Endothelial cell of umbilical vein (primary cell): ENCODE data around the gene ANKH. TPM values are rescaled to one million over a fixed set of nuclear protein-coding genes. Genes with fewer than 3 reads are reported as not detected.

ENCODE experiments used
- BruUV-seq: library from RNA; stranded (reverse); fragments of 400-500 nt; replicated peaks from 2 replicates; lab custom pipeline; 2021; lab: Mats Ljungman, UMichigan
- CTCF ChIA-PET: fragments of 300-600, 350-600 bp; sonication (Branson Sonifier 250); formaldehyde crosslinking; loops from one replicate; lab custom pipeline; 2021; ENCODE audit warnings: antibody characterized with exemption, inconsistent platforms; lab: Charles Lee
- POLR2A ChIA-PET: fragments of 300-600, 350-600 bp; sonication (Branson Sonifier 250); formaldehyde crosslinking; loops from one replicate; lab custom pipeline; 2021; ENCODE audit warnings: antibody characterized with exemption, inconsistent platforms; lab: Charles Lee
- DNase-seq: peaks from one replicate; pipeline ENCODE4 v3.0.0-alpha.2; 2011; ENCODE audit warnings: low read depth, low spot score
- FAIRE-seq: peaks from 2 replicates; lab custom pipeline; 2011; peaks lifted over from hg19 to GRCh38; lab: Jason Lieb, UNC
- H2AFZ ChIP-seq: 2 replicates; pipeline ENCODE4 v1.6.0; 2012; ENCODE audit warnings: low read depth, low read length, control low read depth, inconsistent platforms
- H3K27ac ChIP-seq: 2 replicates; pipeline ENCODE4 v1.5.1; 2011; ENCODE audit warnings: low read depth, mild to moderate bottlenecking, control low read depth, low read length, moderate library complexity; ENCODE audit not compliant: insufficient read depth
- H3K27me3 ChIP-seq, 2 experiments: 2 replicates each; pipeline versions ENCODE4 v1.6.0 to v1.6.1; 2011; ENCODE audit warnings: low read length in 2 of 2, mixed read lengths in 1 of 2; ENCODE audit not compliant: control insufficient read depth in 2 of 2, insufficient read depth in 2 of 2
- H3K36me3 ChIP-seq, 2 experiments: 2 replicates in 1 of 2; 3 replicates in 1 of 2; pipeline ENCODE4 v1.5.1; 2011; ENCODE audit warnings: low read length in 2 of 2, mild to moderate bottlenecking in 1 of 2, moderate library complexity in 1 of 2; ENCODE audit not compliant: control insufficient read depth in 2 of 2, insufficient read depth in 2 of 2; ENCODE audit errors: extremely low read depth in 1 of 2
- H3K4me1 ChIP-seq: 3 replicates; pipeline ENCODE4 v1.5.1; 2011; ENCODE audit warnings: mild to moderate bottlenecking, low read length; ENCODE audit not compliant: control insufficient read depth, insufficient read depth; ENCODE audit errors: extremely low read depth
- H3K4me2 ChIP-seq: 2 replicates; pipeline ENCODE4 v1.6.1; 2011; ENCODE audit warnings: low read length, control low read depth, mixed read lengths; ENCODE audit not compliant: insufficient read depth
- H3K4me3 ChIP-seq, 3 experiments: fragments of 200-600 bp in 1 of 3; sonication (generic), shearing (Covaris generic) in 1 of 3; replicated peaks in 1 of 3; 2 replicates each; pipeline ENCODE4 v1.5.1; 2011 to 2016; ENCODE audit warnings: control low read depth in 3 of 3, low read length in 3 of 3, mild to moderate bottlenecking in 2 of 3, inconsistent platforms in 1 of 3, low read depth in 1 of 3, moderate library complexity in 1 of 3; ENCODE audit not compliant: insufficient read depth in 1 of 3
- H3K79me2 ChIP-seq: 2 replicates; pipeline ENCODE4 v1.6.0; 2012; ENCODE audit warnings: low read length, inconsistent platforms; ENCODE audit not compliant: control insufficient read depth, insufficient read depth
- H3K9ac ChIP-seq: replicated peaks from 2 replicates; pipeline ENCODE3; 2011; ENCODE audit warnings: low read length, control low read depth; ENCODE audit not compliant: insufficient read depth; ENCODE audit errors: extremely low read depth
- H3K9me1 ChIP-seq: replicated peaks from 3 replicates; pipeline ENCODE4 v1.6.0; 2011; ENCODE audit warnings: mild to moderate bottlenecking, low read length; ENCODE audit not compliant: control insufficient read depth, insufficient read depth; ENCODE audit errors: extremely low read depth
- H3K9me3 ChIP-seq: replicated peaks from 2 replicates; pipeline ENCODE4 v1.5.1; 2012; ENCODE audit warnings: low read length, inconsistent platforms; ENCODE audit not compliant: control insufficient read depth, insufficient read depth
- H4K20me1 ChIP-seq: replicated peaks from 2 replicates; pipeline ENCODE3; 2011; ENCODE audit warnings: mild to moderate bottlenecking, low read length; ENCODE audit not compliant: control insufficient read depth, insufficient read depth; ENCODE audit errors: extremely low read depth
- EZH2 ChIP-seq: IDR thresholded peaks from 2 replicates; pipeline ENCODE4 v1.6.1; 2012; ENCODE audit warnings: borderline replicate concordance, low read depth, mild to moderate bottlenecking, moderate library complexity, low read length, inconsistent platforms; ENCODE audit not compliant: severe bottlenecking
- FOS ChIP-seq: IDR thresholded peaks from 2 replicates; pipeline ENCODE4 v1.6.1; 2011; ENCODE audit warnings: mild to moderate bottlenecking, low read length, moderate library complexity, borderline replicate concordance; ENCODE audit not compliant: insufficient read depth
- GATA2 ChIP-seq: IDR thresholded peaks from 2 replicates; pipeline ENCODE4 v1.7.0; 2011; ENCODE audit warnings: low read depth, mild to moderate bottlenecking, moderate library complexity, mixed read lengths, low read length; ENCODE audit not compliant: insufficient read length, insufficient read depth
- JUN ChIP-seq: IDR thresholded peaks from 2 replicates; pipeline ENCODE4 v1.6.1; 2011; ENCODE audit warnings: borderline replicate concordance, low read depth; ENCODE audit not compliant: insufficient read length, insufficient read depth
- MYC ChIP-seq: IDR thresholded peaks from one replicate; pipeline ENCODE4 v1.6.1; 2011; ENCODE audit warnings: mild to moderate bottlenecking, low read depth, low read length
- POLR2A ChIP-seq: IDR thresholded peaks from 2 replicates; pipeline ENCODE4 v1.6.1; 2012; ENCODE audit warnings: low read depth, mild to moderate bottlenecking, control low read depth, low read length
- POLR2AphosphoS5 ChIP-seq: IDR thresholded peaks from 2 replicates; pipeline ENCODE4 v1.6.1; 2012; ENCODE audit warnings: low read depth, mild to moderate bottlenecking, control low read depth, low read length, moderate library complexity; ENCODE audit not compliant: insufficient read depth
- dilution Hi-C: fragments of 300-500 bp; cut with MboI; formaldehyde crosslinking; loops from one replicate; pipeline ENCODE4 v1.15.0; 2019; ENCODE audit warnings: low sequenced_read_pairs; ENCODE audit not compliant: extremely low pct_ligation_motif_present
- intact Hi-C: fragments of 100-400 bp; cut with micrococcal nuclease; formaldehyde crosslinking; loops from one replicate; pipeline ENCODE4 v1.10.0; 2022
- polyA plus RNA-seq, 4 experiments: library from polyadenylated mRNA; depleted of rRNA in 3 of 4; stranded (reverse) in 3 of 4; unstranded in 1 of 4; fragments of >200 nt; gene quantifications; 2 replicates each; pipeline versions ENCODE4 v1.2.1 to v1.2.3, GENCODE V29; 2011 to 2012; ENCODE audit warnings: missing spikeins in 1 of 4
- total RNA-seq: library from RNA; stranded (reverse); gene quantifications from 2 replicates; pipeline ENCODE4 v1.2.3, GENCODE V29; 2021
- TF ChIP-seq, protein P1 (sequence below), 2 donors: IDR thresholded peaks; 1 replicate in 1 of 2; 2 replicates in 1 of 2; pipeline ENCODE4 v1.5.1; 2011; ENCODE audit warnings: low read length in 2 of 2, mild to moderate bottlenecking in 2 of 2, moderate library complexity in 2 of 2, control low read depth in 1 of 2, inconsistent platforms in 1 of 2, low read depth in 1 of 2; ENCODE audit not compliant: insufficient read depth in 1 of 2; ENCODE audit errors: extremely low read depth in 1 of 2
- TF ChIP-seq, protein P2 (sequence below): IDR thresholded peaks from 2 replicates; pipeline ENCODE4 v1.6.1; 2011; ENCODE audit not compliant: insufficient read depth, insufficient read length

The ANKH gene
- total and polyA plus RNA-seq, 2 donors (not counting 3 experiments of a cell fraction or from before 2014, with no cell fraction given) = 12.7 to 31.4 TPM

DNA sequence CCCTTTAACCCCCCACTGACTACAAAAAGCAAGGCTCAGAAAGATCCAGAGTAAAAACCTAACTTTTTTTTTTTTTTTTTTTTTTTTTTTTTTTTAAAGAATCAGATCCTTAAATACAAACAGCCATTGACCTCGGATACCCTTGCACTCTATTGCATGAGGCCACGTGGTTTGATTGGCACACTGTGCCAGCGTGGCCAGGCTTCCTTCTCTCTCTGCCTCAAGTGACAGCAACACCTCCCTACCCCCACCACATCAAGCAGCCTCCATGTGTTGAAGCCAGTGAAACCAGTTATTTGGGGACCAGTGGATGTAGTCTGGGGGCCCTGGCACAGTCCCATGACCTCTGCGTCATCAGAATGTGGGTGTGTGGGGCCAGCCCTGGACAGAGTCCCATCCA is 135.6 kb downstream of the ANKH start:
- DNase-seq (no peak), FAIRE-seq (no peak)
- Histone ChIP-seq H3K9me1 (no peaks in the 10 kb centered on the region), H2AFZ (no peak overlapping the region), H3K79me2 (no peaks in the 10 kb centered on the region), H3K36me3 (no peaks in the 10 kb centered on the region), H3K4me1 (peaks cover 13% of the 10 kb centered on the region), H4K20me1 (no peaks in the 10 kb centered on the region), H3K4me3 (no peak overlapping the region), H3K27ac (no peak overlapping the region), H3K27me3 (no peaks in the 10 kb centered on the region), H3K9ac (no peak overlapping the region), H3K4me2 (no peak overlapping the region), H3K9me3 (no peaks in the 10 kb centered on the region)
- TF ChIP-seq, protein P1, sequence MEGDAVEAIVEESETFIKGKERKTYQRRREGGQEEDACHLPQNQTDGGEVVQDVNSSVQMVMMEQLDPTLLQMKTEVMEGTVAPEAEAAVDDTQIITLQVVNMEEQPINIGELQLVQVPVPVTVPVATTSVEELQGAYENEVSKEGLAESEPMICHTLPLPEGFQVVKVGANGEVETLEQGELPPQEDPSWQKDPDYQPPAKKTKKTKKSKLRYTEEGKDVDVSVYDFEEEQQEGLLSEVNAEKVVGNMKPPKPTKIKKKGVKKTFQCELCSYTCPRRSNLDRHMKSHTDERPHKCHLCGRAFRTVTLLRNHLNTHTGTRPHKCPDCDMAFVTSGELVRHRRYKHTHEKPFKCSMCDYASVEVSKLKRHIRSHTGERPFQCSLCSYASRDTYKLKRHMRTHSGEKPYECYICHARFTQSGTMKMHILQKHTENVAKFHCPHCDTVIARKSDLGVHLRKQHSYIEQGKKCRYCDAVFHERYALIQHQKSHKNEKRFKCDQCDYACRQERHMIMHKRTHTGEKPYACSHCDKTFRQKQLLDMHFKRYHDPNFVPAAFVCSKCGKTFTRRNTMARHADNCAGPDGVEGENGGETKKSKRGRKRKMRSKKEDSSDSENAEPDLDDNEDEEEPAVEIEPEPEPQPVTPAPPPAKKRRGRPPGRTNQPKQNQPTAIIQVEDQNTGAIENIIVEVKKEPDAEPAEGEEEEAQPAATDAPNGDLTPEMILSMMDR (IDR thresholded peaks at IDR 0.05; ENCODE audit: extremely low read depth in 1 of 2, insufficient read depth in 1 of 2, low read depth in 1 of 2, low read length in 2 of 2) = no peak
- no peak for TF ChIP-seq MYC
- TF ChIP-seq POLR2AphosphoS5 = no peak
- no peak for TF ChIP-seq POLR2A
- TF ChIP-seq FOS = no peak
- no peak for TF ChIP-seq EZH2
- no peak for TF ChIP-seq JUN
- TF ChIP-seq, protein P2, sequence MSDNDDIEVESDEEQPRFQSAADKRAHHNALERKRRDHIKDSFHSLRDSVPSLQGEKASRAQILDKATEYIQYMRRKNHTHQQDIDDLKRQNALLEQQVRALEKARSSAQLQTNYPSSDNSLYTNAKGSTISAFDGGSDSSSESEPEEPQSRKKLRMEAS = no peak
- TF ChIP-seq GATA2 = no peak
- ChIA-PET POLR2A (no interaction called here), CTCF (interaction anchor here (2.1 kb wide), 1 partner anchor 267 kb away, joined by 5 read pairs; no protein-coding TSS in a partner anchor)
- BruUV-seq = no TSS peak
- intact Hi-C loops = no loop called here
- dilution Hi-C loops = loop anchor here (25.0 kb wide), 1 partner anchor 276 kb away; no protein-coding TSS in a partner anchor
